ENCODE data around the gene LENG8.
A peak's percentile ranks its signal among the peaks of the same experiment; 100 is the strongest.

Gene LENG8

DNA sequence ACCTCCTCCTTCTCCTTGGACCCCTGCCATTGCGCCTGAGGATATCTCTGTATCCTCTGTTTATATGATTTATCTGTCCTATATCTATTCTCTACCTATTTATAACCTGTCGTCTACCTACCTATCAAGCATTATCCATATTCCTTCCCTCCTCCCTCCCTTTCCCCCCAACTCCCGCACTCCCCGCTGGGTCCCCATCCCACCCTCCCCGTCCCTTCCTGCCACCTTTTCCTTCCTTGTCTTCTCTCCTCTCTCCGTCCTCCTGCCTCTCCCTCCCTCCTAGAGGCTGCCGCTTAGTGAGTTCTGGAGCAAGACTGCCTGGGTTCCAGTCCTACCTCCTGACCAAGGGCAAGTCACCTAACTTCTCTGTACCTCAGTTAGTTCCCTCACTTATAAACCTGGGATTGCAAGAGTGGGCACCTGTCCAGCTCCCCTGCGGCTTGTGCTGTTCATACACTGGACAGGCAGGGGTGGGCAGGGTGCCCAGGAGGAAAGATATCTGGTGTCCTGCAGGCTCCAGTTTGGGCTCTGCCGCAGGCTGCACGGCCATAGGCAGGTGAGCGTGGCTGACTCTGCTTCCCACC is 17.7 kb upstream of the LENG8 start:
- H3K4me1 ChIP-seq (ENCODE audit: control insufficient read depth, insufficient read depth, low read length): peaks cover 20% of the 10 kb centered on the region
- H3K9me3 ChIP-seq (ENCODE audit: control insufficient read depth, insufficient read depth, low read length): no peaks in the 10 kb centered on the region
- H3K27me3 ChIP-seq (ENCODE audit: control insufficient read depth, insufficient read depth, low read length): peaks cover 3% of the 10 kb centered on the region
- H3K36me3 ChIP-seq (ENCODE audit: control insufficient read depth, insufficient read depth, low read length): peaks cover 3% of the 10 kb centered on the region; the same call in 1 of the 2 replicates
- no peak overlapping the region for H3K27ac ChIP-seq (ENCODE audit: low read depth, low read length)
- peak overlapping the region; percentile 29; the same call in 1 of the 2 replicates for H3K4me3 ChIP-seq (ENCODE audit: low read depth, low read length)
- no peak overlapping the region for H3K9ac ChIP-seq (ENCODE audit: low read depth, low read length)

DNA sequence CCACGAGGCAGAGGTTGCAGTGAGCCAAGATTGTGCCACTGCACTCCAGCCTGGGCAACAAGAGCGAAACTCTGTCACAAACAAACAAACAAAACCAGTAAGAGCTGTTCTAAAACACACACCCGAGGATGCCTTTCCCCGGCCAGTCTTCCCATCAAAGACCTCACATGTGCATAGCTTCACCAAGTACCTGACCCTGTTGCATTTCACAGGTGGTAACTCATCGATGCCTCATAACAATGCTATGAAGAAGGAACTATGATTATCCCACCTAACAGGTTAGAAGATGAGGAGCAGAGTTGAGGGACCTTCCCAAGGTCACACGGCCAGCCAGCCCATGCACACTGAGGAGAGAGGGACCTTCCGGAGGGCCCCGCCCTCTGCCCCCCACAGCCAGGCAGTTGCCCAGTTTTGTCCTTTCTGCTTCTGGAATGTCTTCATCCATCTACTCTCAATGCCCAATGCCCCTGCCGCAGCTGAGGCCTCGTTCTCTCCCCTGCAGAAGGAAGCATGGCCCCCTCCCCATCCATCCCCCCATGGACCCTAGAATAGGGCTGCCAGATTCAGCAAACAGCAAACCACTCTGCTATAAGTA is 16.8 kb upstream of the LENG8 start:
- peaks cover 3% of the 10 kb centered on the region for H3K27me3 ChIP-seq (ENCODE audit: control insufficient read depth, insufficient read depth, low read length)
- H3K4me1 ChIP-seq (ENCODE audit: control insufficient read depth, insufficient read depth, low read length): peaks cover 22% of the 10 kb centered on the region
- no peaks in the 10 kb centered on the region for H3K36me3 ChIP-seq (ENCODE audit: control insufficient read depth, insufficient read depth, low read length)
- H3K9ac ChIP-seq (ENCODE audit: low read depth, low read length): no peak overlapping the region
- no peaks in the 10 kb centered on the region for H3K9me3 ChIP-seq (ENCODE audit: control insufficient read depth, insufficient read depth, low read length)
- no peak overlapping the region for H3K27ac ChIP-seq (ENCODE audit: low read depth, low read length)
- no peak overlapping the region for H3K4me3 ChIP-seq (ENCODE audit: low read depth, low read length)

DNA sequence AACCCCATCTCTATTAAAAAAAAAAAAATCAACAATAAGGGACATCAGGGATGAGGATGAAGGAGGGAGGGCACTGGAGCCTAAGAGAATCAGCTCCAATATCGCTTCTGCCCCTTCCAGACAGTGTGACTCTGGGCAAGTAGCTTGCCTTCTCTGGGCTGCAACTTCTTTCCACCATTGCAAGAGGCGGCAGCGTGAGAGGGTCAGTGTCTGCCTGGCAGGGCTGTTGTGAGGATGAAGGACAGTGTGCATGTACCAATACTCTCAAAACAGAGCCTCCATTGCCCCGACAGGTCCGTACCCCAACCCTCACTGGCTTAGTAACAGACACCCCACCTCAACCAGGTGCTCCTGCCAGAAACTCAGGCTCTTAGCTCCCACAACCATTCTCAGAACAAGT is 15.3 kb upstream of the LENG8 start:
- Histone ChIP-seq H3K36me3 (ENCODE audit: control insufficient read depth, insufficient read depth, low read length) (peaks cover 1% of the 10 kb centered on the region; the same call in 1 of the 2 replicates), H3K4me3 (ENCODE audit: low read depth, low read length) (no peak overlapping the region), H3K27me3 (ENCODE audit: control insufficient read depth, insufficient read depth, low read length) (peaks cover 3% of the 10 kb centered on the region; the same call in 1 of the 2 replicates), H3K4me1 (ENCODE audit: control insufficient read depth, insufficient read depth, low read length) (peaks cover 22% of the 10 kb centered on the region), H3K9me3 (ENCODE audit: control insufficient read depth, insufficient read depth, low read length) (no peaks in the 10 kb centered on the region), H3K9ac (ENCODE audit: low read depth, low read length) (no peak overlapping the region), H3K27ac (ENCODE audit: low read depth, low read length) (no peak overlapping the region)

DNA sequence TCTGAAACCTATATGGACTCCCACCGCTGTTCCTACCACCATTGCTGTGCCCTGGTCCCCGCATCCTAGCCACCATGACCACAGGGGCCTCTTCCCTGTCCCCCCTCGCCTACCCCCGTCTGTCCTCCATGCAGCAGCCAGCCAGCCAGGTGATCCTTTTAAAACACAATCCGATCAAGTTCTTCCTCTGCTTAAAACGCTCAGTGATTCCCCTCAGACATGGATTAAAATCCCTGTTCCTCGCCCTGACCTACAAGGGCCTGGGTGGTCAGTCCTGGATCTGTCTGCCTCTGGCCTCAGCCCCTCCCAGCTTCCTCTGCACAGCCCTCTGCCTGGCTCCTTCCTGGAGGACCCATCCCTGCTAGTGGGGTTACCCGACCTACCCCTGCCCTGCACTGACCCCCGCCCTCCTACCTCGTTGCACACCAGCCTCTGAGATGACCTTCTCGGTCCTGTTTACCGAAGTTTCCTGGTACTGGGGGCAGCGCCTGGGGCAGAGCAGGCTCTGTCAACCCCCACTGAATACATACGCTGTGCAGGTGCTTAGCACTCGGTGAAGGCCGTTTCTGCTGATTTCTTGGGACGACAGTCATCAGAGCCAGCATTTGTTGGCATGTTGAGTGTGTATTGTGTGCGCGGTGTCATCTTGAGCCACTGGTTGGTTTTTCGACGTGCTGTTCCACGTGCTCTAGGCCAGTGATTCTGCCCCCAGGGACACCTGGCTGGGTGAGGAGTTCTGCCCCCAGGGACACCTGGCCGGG is 14.7 kb upstream of the LENG8 start:
- Histone ChIP-seq H3K4me1 (ENCODE audit: control insufficient read depth, insufficient read depth, low read length) (peaks cover 22% of the 10 kb centered on the region), H3K27me3 (ENCODE audit: control insufficient read depth, insufficient read depth, low read length) (peaks cover 3% of the 10 kb centered on the region; the same call in 1 of the 2 replicates), H3K27ac (ENCODE audit: low read depth, low read length) (no peak overlapping the region), H3K9me3 (ENCODE audit: control insufficient read depth, insufficient read depth, low read length) (no peaks in the 10 kb centered on the region), H3K4me3 (ENCODE audit: low read depth, low read length) (no peak overlapping the region), H3K9ac (ENCODE audit: low read depth, low read length) (no peak overlapping the region), H3K36me3 (ENCODE audit: control insufficient read depth, insufficient read depth, low read length) (peaks cover 5% of the 10 kb centered on the region; the same call in 1 of the 2 replicates)

DNA sequence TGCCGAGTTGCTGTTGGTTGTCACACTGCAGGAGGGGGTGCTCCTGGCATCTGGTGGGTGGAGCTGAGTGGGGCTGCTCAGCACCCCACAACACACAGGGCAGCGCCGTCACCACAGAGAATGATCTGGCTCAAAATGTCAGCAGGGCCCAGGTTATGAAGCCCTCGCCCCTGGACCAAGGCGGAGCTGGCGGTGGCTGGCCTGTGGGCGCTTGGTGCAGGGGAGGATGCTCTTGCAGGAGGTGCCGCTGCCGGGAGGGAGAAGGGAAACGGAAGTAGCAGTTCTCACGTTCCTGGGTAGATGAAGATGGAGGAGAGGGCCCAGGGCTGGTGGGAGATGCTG is 14.2 kb upstream of the LENG8 start:
- Histone ChIP-seq H3K9ac (ENCODE audit: low read depth, low read length) (no peak overlapping the region), H3K27ac (ENCODE audit: low read depth, low read length) (no peak overlapping the region), H3K4me3 (ENCODE audit: low read depth, low read length) (no peak overlapping the region), H3K9me3 (ENCODE audit: control insufficient read depth, insufficient read depth, low read length) (no peaks in the 10 kb centered on the region), H3K27me3 (ENCODE audit: control insufficient read depth, insufficient read depth, low read length) (peaks cover 3% of the 10 kb centered on the region; the same call in 1 of the 2 replicates), H3K4me1 (ENCODE audit: control insufficient read depth, insufficient read depth, low read length) (peaks cover 22% of the 10 kb centered on the region), H3K36me3 (ENCODE audit: control insufficient read depth, insufficient read depth, low read length) (peaks cover 5% of the 10 kb centered on the region; the same call in 1 of the 2 replicates)

DNA sequence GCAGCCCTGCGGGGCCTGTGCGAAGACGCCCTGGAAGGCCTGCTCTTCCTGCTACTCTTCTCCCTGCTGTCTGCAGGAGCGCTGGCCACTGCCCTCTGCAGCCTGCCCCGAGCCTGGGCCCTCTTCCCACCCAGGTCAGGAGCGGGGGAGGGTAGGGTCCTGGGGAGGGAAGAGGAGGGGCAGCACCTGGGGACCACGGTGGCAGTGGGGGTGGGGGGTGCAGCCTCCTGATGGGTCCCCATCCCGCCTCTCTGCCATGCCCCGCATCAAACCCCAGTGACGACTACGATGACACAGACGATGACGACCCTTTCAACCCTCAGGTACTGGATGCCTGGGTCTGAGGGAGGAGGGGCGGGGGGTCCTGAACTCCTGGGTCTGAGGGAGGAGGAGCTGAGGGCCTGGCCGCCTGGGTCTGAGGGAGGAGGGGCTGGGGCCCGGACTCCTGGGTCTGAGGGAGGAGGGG is 13.4 kb upstream of the LENG8 start:
- no peak overlapping the region for H3K4me3 ChIP-seq (ENCODE audit: low read depth, low read length)
- peaks cover 3% of the 10 kb centered on the region; the same call in 1 of the 2 replicates for H3K27me3 ChIP-seq (ENCODE audit: control insufficient read depth, insufficient read depth, low read length)
- no peaks in the 10 kb centered on the region for H3K9me3 ChIP-seq (ENCODE audit: control insufficient read depth, insufficient read depth, low read length)
- H3K27ac ChIP-seq (ENCODE audit: low read depth, low read length): no peak overlapping the region
- peaks cover 5% of the 10 kb centered on the region; the same call in 1 of the 2 replicates for H3K36me3 ChIP-seq (ENCODE audit: control insufficient read depth, insufficient read depth, low read length)
- H3K4me1 ChIP-seq (ENCODE audit: control insufficient read depth, insufficient read depth, low read length): peaks cover 18% of the 10 kb centered on the region
- H3K9ac ChIP-seq (ENCODE audit: low read depth, low read length): no peak overlapping the region

DNA sequence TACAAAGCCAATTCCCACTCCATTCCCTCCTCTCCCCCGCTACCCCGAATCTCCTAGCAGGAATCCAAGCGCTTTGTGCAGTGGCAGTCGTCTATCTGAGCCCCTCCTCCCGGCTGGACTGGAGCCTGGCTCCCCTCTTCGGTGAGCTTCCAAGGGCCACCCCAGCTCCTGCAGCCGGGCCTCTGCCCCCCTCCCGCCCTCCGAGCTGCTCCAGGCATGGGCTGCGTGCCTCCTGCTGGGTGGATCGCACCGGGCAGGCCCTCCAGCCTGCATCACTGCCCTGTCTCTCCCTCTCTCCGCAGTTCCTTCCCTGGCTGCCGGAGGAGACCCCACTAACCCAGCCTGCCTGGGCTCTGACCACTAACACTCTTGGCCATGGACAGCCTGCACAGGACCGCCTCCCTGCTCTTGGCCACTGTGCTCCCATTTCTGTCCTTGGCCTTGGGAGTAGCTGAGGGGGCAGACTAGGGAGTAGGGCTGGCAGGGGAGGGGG is 12.9 kb upstream of the LENG8 start:
- Histone ChIP-seq H3K4me3 (ENCODE audit: low read depth, low read length) (no peak overlapping the region), H3K9ac (ENCODE audit: low read depth, low read length) (no peak overlapping the region), H3K36me3 (ENCODE audit: control insufficient read depth, insufficient read depth, low read length) (peaks cover 5% of the 10 kb centered on the region; the same call in 1 of the 2 replicates), H3K27ac (ENCODE audit: low read depth, low read length) (no peak overlapping the region), H3K27me3 (ENCODE audit: control insufficient read depth, insufficient read depth, low read length) (peaks cover 3% of the 10 kb centered on the region; the same call in 1 of the 2 replicates), H3K9me3 (ENCODE audit: control insufficient read depth, insufficient read depth, low read length) (no peaks in the 10 kb centered on the region), H3K4me1 (ENCODE audit: control insufficient read depth, insufficient read depth, low read length) (peaks cover 18% of the 10 kb centered on the region)

DNA sequence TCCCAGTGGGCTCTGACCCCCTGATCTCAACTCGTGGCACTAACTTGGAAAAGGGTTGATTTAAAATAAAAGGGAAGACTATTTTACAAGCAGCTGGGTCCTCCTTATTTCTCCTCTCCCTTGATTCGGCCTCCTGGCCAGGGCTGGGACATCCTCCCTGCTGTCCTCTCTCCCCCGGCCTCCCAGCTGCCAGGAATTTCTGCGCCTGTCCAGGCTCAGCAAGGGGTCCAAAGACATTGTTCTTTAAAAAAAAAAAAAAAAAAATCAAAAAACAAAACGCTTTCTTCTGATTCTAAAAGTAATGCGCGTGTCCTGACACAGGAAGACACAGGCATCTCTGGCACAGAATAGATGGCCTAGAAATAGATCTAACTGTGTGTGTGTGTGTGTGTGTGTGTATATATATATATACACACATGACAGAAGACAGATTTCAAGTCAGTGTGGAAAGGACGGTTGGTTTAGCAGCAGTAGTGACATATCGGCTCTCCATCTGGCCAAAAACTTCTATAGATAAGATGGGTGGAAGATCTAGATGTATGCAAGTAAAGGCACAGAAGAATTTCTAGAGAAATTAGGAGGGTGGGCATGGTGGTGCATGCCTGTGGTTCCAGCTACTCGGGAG is 12.3 kb upstream of the LENG8 start:
- Histone ChIP-seq H3K27me3 (ENCODE audit: control insufficient read depth, insufficient read depth, low read length) (peaks cover 3% of the 10 kb centered on the region; the same call in 1 of the 2 replicates), H3K9ac (ENCODE audit: low read depth, low read length) (no peak overlapping the region), H3K4me1 (ENCODE audit: control insufficient read depth, insufficient read depth, low read length) (peaks cover 18% of the 10 kb centered on the region), H3K27ac (ENCODE audit: low read depth, low read length) (no peak overlapping the region), H3K9me3 (ENCODE audit: control insufficient read depth, insufficient read depth, low read length) (no peaks in the 10 kb centered on the region), H3K4me3 (ENCODE audit: low read depth, low read length) (no peak overlapping the region), H3K36me3 (ENCODE audit: control insufficient read depth, insufficient read depth, low read length) (peaks cover 5% of the 10 kb centered on the region; the same call in 1 of the 2 replicates)

DNA sequence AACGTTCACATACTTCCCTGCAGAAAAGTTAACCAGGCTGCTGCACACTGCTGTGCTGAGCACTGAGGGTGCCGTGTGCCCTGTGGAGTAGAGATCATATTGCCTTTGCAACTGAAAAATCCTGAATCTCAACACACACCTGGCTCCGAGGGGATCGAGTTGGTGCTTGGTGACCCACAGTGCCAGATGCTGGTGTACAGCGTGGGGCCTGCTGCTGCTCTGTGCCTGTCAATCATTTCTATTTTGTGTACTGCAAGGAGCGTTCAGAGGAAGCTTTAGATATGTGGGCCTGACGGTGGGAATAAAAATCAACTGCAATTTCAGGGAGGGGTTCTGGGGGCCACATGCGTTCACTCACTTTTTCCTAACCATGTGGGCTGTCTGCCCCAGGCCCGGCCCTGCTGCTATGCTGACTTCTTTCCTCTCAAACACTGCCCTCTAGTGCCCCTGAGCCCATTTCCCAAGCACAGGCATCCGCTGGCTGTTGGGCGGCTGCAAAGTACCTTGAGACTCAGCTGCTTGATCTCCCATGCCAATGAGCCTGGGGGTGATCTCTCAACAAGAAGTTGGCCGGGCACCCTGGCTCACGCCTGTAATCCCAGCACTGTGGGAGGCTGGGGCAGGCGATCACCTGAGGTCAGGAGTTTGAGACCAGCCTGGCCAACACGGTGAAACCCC is 9.7 kb upstream of the LENG8 start:
- no peaks in the 10 kb centered on the region for H3K9me3 ChIP-seq (ENCODE audit: control insufficient read depth, insufficient read depth, low read length)
- H3K4me1 ChIP-seq (ENCODE audit: control insufficient read depth, insufficient read depth, low read length): peaks cover 16% of the 10 kb centered on the region
- peaks cover 5% of the 10 kb centered on the region; the same call in 1 of the 2 replicates for H3K36me3 ChIP-seq (ENCODE audit: control insufficient read depth, insufficient read depth, low read length)
- no peaks in the 10 kb centered on the region for H3K27me3 ChIP-seq (ENCODE audit: control insufficient read depth, insufficient read depth, low read length)
- no peak overlapping the region for H3K9ac ChIP-seq (ENCODE audit: low read depth, low read length)
- H3K27ac ChIP-seq (ENCODE audit: low read depth, low read length): no peak overlapping the region
- H3K4me3 ChIP-seq (ENCODE audit: low read depth, low read length): no peak overlapping the region

DNA sequence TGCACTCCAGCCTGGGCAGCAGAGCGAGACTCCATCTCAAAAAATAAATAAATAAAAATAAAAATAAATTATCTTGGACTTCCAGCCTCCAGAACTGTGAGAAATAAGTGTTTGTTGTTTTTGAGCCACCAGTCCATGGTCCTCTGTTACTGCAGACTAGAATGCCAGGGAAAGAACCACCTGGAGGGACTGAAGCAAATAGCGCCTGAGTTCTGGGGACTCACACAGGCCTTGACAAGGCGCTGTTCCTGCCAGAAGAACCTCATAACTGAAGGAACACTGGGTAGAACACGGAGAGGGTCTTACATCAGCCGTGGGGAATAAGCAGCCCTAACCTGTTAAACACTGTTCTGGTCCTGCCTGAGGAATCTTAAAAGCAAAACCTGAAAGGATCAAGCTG is 8.4 kb upstream of the LENG8 start:
- Histone ChIP-seq H3K27ac (ENCODE audit: low read depth, low read length) (no peak overlapping the region), H3K27me3 (ENCODE audit: control insufficient read depth, insufficient read depth, low read length) (no peaks in the 10 kb centered on the region), H3K9ac (ENCODE audit: low read depth, low read length) (no peak overlapping the region), H3K4me3 (ENCODE audit: low read depth, low read length) (no peak overlapping the region), H3K9me3 (ENCODE audit: control insufficient read depth, insufficient read depth, low read length) (no peaks in the 10 kb centered on the region), H3K4me1 (ENCODE audit: control insufficient read depth, insufficient read depth, low read length) (peaks cover 9% of the 10 kb centered on the region), H3K36me3 (ENCODE audit: control insufficient read depth, insufficient read depth, low read length) (peaks cover 12% of the 10 kb centered on the region)
